Progenitor cell of endocrine pancreas (in vitro differentiated cells): ENCODE measurements around the gene RELL1. TPM values are rescaled to one million over a fixed set of nuclear protein-coding genes. Genes with fewer than 3 reads are reported as not detected.

Source experiments
- DNase-seq: peaks from one replicate; pipeline ENCODE4 v3.0.0; 2021; ENCODE audit warnings: low spot score; ENCODE audit not compliant: unreplicated experiment
- H3K27ac Mint-ChIP-seq: 2 replicates; pipeline ENCODE4 v1.8.0; 2021; ENCODE audit warnings: mild to moderate bottlenecking, moderate library complexity, mixed read lengths
- H3K27me3 Mint-ChIP-seq: 2 replicates; pipeline ENCODE4 v1.8.0; 2021; ENCODE audit warnings: mixed read lengths
- H3K36me3 Mint-ChIP-seq: 2 replicates; pipeline ENCODE4 v1.8.0; 2022; ENCODE audit warnings: mixed read lengths; ENCODE audit not compliant: insufficient read depth
- H3K4me1 Mint-ChIP-seq: 2 replicates; pipeline ENCODE4 v1.8.0; 2021; ENCODE audit warnings: low read depth, mixed read lengths
- H3K4me3 Mint-ChIP-seq: 2 replicates; pipeline ENCODE4 v1.8.0; 2021; ENCODE audit warnings: low read depth, mild to moderate bottlenecking, moderate library complexity, mixed read lengths
- H3K9me3 Mint-ChIP-seq: 2 replicates; pipeline ENCODE4 v1.8.0; 2021; ENCODE audit warnings: low read depth, mixed read lengths
- CTCF ChIP-seq: fragments of 200-600 bp; sonication (generic); IDR thresholded peaks from one replicate; pipeline ENCODE4 v1.5.0; 2021; ENCODE audit warnings: antibody characterized with exemption, mild to moderate bottlenecking; ENCODE audit not compliant: unreplicated experiment
- total RNA-seq: library from RNA; stranded (reverse); gene quantifications from 2 replicates; pipeline ENCODE4 v1.2.1, GENCODE V29; 2021

Gene RELL1
- total RNA-seq, 1 donor from 2014 or later, result 33.6 TPM

- no peaks in the 10 kb centered on the region for H3K27me3 Mint-ChIP-seq
- no peak for DNase-seq
- no peak overlapping the region for H3K27ac Mint-ChIP-seq
- no peak for TF ChIP-seq CTCF
- H3K9me3 Mint-ChIP-seq, result peaks cover 9% of the 10 kb centered on the region
- no peaks in the 10 kb centered on the region for H3K4me1 Mint-ChIP-seq
- peaks cover 30% of the 10 kb centered on the region for H3K36me3 Mint-ChIP-seq
- no peak overlapping the region for H3K4me3 Mint-ChIP-seq
Measured at GRCh38 chr4:37609626-37610025, 76.5 kb downstream of the RELL1 start.

- Mint-ChIP-seq H3K27ac (no peak overlapping the region), H3K9me3 (peaks cover 9% of the 10 kb centered on the region), H3K4me3 (no peak overlapping the region), H3K36me3 (peaks cover 26% of the 10 kb centered on the region), H3K4me1 (peaks cover 10% of the 10 kb centered on the region), H3K27me3 (no peaks in the 10 kb centered on the region)
- TF ChIP-seq CTCF, result no peak
- DNase-seq, result no peak
Measured at GRCh38 chr4:37607018-37607417, 79.2 kb downstream of the RELL1 start.

- peaks cover 24% of the 10 kb centered on the region for H3K36me3 Mint-ChIP-seq
- H3K27me3 Mint-ChIP-seq, result no peaks in the 10 kb centered on the region
- H3K27ac Mint-ChIP-seq, result no peak overlapping the region
- no peak for DNase-seq
- peaks cover 9% of the 10 kb centered on the region for H3K9me3 Mint-ChIP-seq
- peaks cover 13% of the 10 kb centered on the region for H3K4me1 Mint-ChIP-seq
- TF ChIP-seq CTCF, result no peak
- H3K4me3 Mint-ChIP-seq, result no peak overlapping the region
Measured at GRCh38 chr4:37605843-37606565, 80.2 kb downstream of the RELL1 start.

GRCh38 chr4:37604461-37604860, 81.7 kb downstream of the RELL1 start:
- H3K9me3 Mint-ChIP-seq, result peaks cover 7% of the 10 kb centered on the region
- H3K27ac Mint-ChIP-seq, result peak overlapping the region; percentile 78
- no peaks in the 10 kb centered on the region for H3K27me3 Mint-ChIP-seq
- H3K36me3 Mint-ChIP-seq, result peaks cover 14% of the 10 kb centered on the region
- no peak overlapping the region for H3K4me3 Mint-ChIP-seq
- peaks cover 13% of the 10 kb centered on the region for H3K4me1 Mint-ChIP-seq
- no peak for TF ChIP-seq CTCF
- DNase-seq, result no peak

GRCh38 chr4:37603711-37604110, 82.5 kb downstream of the RELL1 start:
- TF ChIP-seq CTCF, result no peak
- Mint-ChIP-seq H3K27me3 (no peaks in the 10 kb centered on the region), H3K36me3 (peaks cover 8% of the 10 kb centered on the region), H3K4me3 (no peak overlapping the region), H3K9me3 (peaks cover 3% of the 10 kb centered on the region), H3K4me1 (peaks cover 13% of the 10 kb centered on the region), H3K27ac (no peak overlapping the region)
- no peak for DNase-seq
